K562 (cell line): ENCODE data around the gene GTF2A2. TPM values are rescaled to one million over a fixed set of nuclear protein-coding genes. Genes with fewer than 3 reads are reported as not detected.

Experiments used
- ATF1 ChIP-seq, 2 experiments: fragments of 450-650 bp in 1 of 2; IDR thresholded peaks; 2 replicates each; pipeline ENCODE4 v1.6.1; 2016; ENCODE audit warnings: missing compliant biosample characterization in 1 of 2, missing genetic modification characterization in 1 of 2
- C11orf30 ChIP-seq: fragments of 450-650 bp; IDR thresholded peaks from 2 replicates; pipeline ENCODE4 v1.6.1; 2016; ENCODE audit warnings: low read depth, mild to moderate bottlenecking
- CC2D1A ChIP-seq: fragments of 450-650 bp; IDR thresholded peaks from 2 replicates; pipeline ENCODE4 v1.6.1; 2017; ENCODE audit warnings: mild to moderate bottlenecking
- CCAR2 ChIP-seq: fragments of 200-400 bp; formaldehyde crosslinking; IDR thresholded peaks from 2 replicates; pipeline ENCODE4 v1.6.1; 2017; ENCODE audit warnings: mild to moderate bottlenecking, low read depth, low read length
- CREB1 ChIP-seq, 2 experiments: sonication (generic) in 1 of 2; formaldehyde crosslinking in 1 of 2; IDR thresholded peaks; 2 replicates each; pipeline versions ENCODE4 v1.6.1 to v1.8.0; 2012 to 2022; ENCODE audit warnings: inconsistent platforms in 1 of 2, mild to moderate bottlenecking in 1 of 2, missing genetic modification reagents in 1 of 2, moderate library complexity in 1 of 2
- CREB5 ChIP-seq: fragments of 250-450 bp; sonication (Bioruptor Pico); IDR thresholded peaks from 2 replicates; pipeline ENCODE4 v1.5.0; 2020; ENCODE audit warnings: mild to moderate bottlenecking
- FOXM1 ChIP-seq, 2 experiments: fragments of 450-650 bp in 1 of 2; sonication (generic) in 1 of 2; formaldehyde crosslinking in 1 of 2; IDR thresholded peaks; 2 replicates each; pipeline versions ENCODE4 v1.6.1 to v1.9.0; 2017 to 2022; ENCODE audit warnings: low read depth in 2 of 2, mild to moderate bottlenecking in 2 of 2, missing genetic modification reagents in 1 of 2, moderate library complexity in 1 of 2
- FUS ChIP-seq: fragments of 200-400 bp; formaldehyde crosslinking; optimal IDR thresholded peaks from 2 replicates; pipeline ENCODE3; 2017; ENCODE audit warnings: low read depth, low read length
- LARP7 ChIP-seq: fragments of 450-650 bp; IDR thresholded peaks from 2 replicates; pipeline ENCODE4 v1.6.1; 2016
- MLLT1 ChIP-seq, 2 experiments: fragments of 450-650 bp; IDR thresholded peaks; 2 replicates each; pipeline ENCODE4 v1.6.1; 2016
- MYNN ChIP-seq, 2 experiments: sonication (generic); formaldehyde crosslinking in 1 of 2; IDR thresholded peaks; 2 replicates each; pipeline versions ENCODE4 v1.5.0 to v1.6.1; 2016 to 2020; ENCODE audit warnings: antibody characterized with exemption in 1 of 2, missing genetic modification reagents in 1 of 2
- POLR2A ChIP-seq: fragments of 450-650 bp; conservative IDR thresholded peaks from 2 replicates; pipeline ENCODE4 v1.6.1; 2016
- POLR2H ChIP-seq: IDR thresholded peaks from 2 replicates; pipeline ENCODE4 v1.6.1; 2016; ENCODE audit warnings: missing genetic modification characterization, low read depth, mild to moderate bottlenecking, control low read depth, missing compliant biosample characterization, moderate library complexity
- TFAM ChIP-seq: fragments of 250-450 bp; sonication (Bioruptor Pico); conservative IDR thresholded peaks from 2 replicates; pipeline ENCODE4 v1.5.0; 2021; ENCODE audit warnings: mild to moderate bottlenecking, moderate library complexity
- TFE3 ChIP-seq: fragments of 450-650 bp; formaldehyde crosslinking; IDR thresholded peaks from 2 replicates; pipeline ENCODE4 v1.4.0; 2020; ENCODE audit warnings: mild to moderate bottlenecking, mixed read lengths
- TRIM24 ChIP-seq, 2 experiments: fragments of 450-650 bp; IDR thresholded peaks; 2 replicates each; pipeline ENCODE4 v1.6.1; 2016
- TRIM28 ChIP-seq: fragments of 450-650 bp; IDR thresholded peaks from 2 replicates; pipeline ENCODE4 v1.6.1; 2017
- ZNF212 ChIP-seq: fragments of 450-650 bp; formaldehyde crosslinking; IDR thresholded peaks from 2 replicates; pipeline ENCODE4 v1.4.0; 2020; ENCODE audit warnings: mild to moderate bottlenecking
- ZNF696 ChIP-seq: fragments of 250-450 bp; sonication (Bioruptor Pico); conservative IDR thresholded peaks from 2 replicates; pipeline ENCODE4 v1.4.0; 2020; ENCODE audit warnings: mild to moderate bottlenecking, moderate library complexity
- ZNF76 ChIP-seq: fragments of 250-450 bp; sonication (Bioruptor Pico); IDR thresholded peaks from 2 replicates; pipeline ENCODE4 v1.4.0; 2020; ENCODE audit warnings: mild to moderate bottlenecking, moderate library complexity, borderline replicate concordance
- polyA plus RNA-seq, 8 experiments: library from polyadenylated mRNA; depleted of rRNA in 4 of 8; stranded (reverse) in 5 of 8; unstranded in 3 of 8; fragments of >200 nt; fragmentation: Nextera tagmentation in 2 of 8; fragmentation: Illumina TruSeq in 1 of 8; extraction: Ambion mirVana in 2 of 8; extraction: Trizol in 1 of 8; gene quantifications; 2 replicates each; pipeline versions ENCODE4 v1.2.1 to v1.2.3, GENCODE V29; 2011 to 2014; ENCODE audit warnings: inconsistent platforms in 1 of 8, missing spikeins in 1 of 8
- total RNA-seq, 7 experiments: library from RNA; depleted of rRNA in 6 of 7; stranded (reverse); fragments of >200 nt in 6 of 7; fragmentation: Illumina TruSeq in 2 of 7; extraction: Trizol in 2 of 7; gene quantifications; 2 replicates each; pipeline versions ENCODE4 v1.2.1 to v1.2.3, GENCODE V29; 2011 to 2021; ENCODE audit warnings: low replicate concordance in 1 of 7
- TF ChIP-seq, protein P1 (sequence below): fragments of 250-450 bp; sonication (Bioruptor Pico); IDR thresholded peaks from 2 replicates; pipeline ENCODE4 v1.5.1; 2021; ENCODE audit warnings: mild to moderate bottlenecking

The GTF2A2 gene
- total and polyA plus RNA-seq, 9 of the 15 experiments (the other 6 are each of a cell fraction or from before 2014, with no cell fraction given): 128 to 656 (median 172) TPM

DNA sequence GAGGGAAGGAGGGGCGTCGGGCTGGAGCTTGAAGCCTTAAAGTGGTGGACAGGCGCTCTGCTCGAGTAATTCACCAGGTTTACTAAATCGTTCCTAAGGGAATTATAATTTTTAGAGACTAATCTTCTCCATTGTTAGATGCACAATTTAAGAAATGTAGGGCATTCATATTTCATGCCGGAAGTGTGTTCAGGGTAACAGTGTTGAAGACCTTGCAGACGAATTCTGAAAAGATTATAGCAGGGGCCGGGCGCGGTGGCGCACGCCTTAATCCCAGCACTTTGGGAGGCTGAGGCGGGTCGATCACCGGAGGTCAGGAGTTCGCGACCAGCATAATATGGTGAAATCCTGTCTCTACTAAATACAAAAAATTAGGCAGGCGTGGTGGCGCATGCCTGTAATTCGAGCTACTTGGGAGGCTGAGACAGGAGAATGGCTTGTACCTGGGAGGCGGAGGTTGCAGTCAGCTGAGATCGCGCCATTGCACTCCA lies 365 bp upstream of the GTF2A2 start (continued):
- TF ChIP-seq TFE3 (CRISPR knock-in tag) (no peak), ZNF696 (CRISPR knock-in tag) (no peak), MLLT1 (IDR thresholded peaks at IDR 0.05) (no peak), ZNF76 (CRISPR knock-in tag) (no peak), CCAR2 (no peak), C11orf30 (no peak), ZNF212 (CRISPR knock-in tag) (no peak), FOXM1 (IDR thresholded peaks at IDR 0.05; ENCODE audit: low read depth) (0 out of 2 replicates have a peak, but pooled peaks have one; percentile 17), FOXM1 (CRISPR knock-in tag; IDR thresholded peaks at IDR 0.05; ENCODE audit: low read depth) (no peak), LARP7 (no peak), ATF1 (CRISPR knock-in tag; IDR thresholded peaks at IDR 0.05) (no peak), ATF1 (tag; IDR thresholded peaks at IDR 0.05) (peak; percentile 14), CC2D1A (peak; percentile 20; the same call in 1 of the 2 replicates), POLR2A (no peak), TFAM (CRISPR knock-in tag) (no peak), MYNN (IDR thresholded peaks at IDR 0.05) (no peak), MYNN (CRISPR knock-in tag; IDR thresholded peaks at IDR 0.05) (no peak), FUS (no peak), POLR2H (no peak; the same call in 1 of the 2 replicates), TRIM28 (0 out of 2 replicates have a peak, but pooled peaks have one; percentile 33), TRIM24 (IDR thresholded peaks at IDR 0.05) (peak in 1 of 2 experiments; percentile 54; a peak in 1 of 4 replicates), CREB1 (IDR thresholded peaks at IDR 0.05) (no peak), CREB1 (CRISPR knock-in tag; IDR thresholded peaks at IDR 0.05) (no peak), CREB5 (no peak)
- TF ChIP-seq, protein P1, sequence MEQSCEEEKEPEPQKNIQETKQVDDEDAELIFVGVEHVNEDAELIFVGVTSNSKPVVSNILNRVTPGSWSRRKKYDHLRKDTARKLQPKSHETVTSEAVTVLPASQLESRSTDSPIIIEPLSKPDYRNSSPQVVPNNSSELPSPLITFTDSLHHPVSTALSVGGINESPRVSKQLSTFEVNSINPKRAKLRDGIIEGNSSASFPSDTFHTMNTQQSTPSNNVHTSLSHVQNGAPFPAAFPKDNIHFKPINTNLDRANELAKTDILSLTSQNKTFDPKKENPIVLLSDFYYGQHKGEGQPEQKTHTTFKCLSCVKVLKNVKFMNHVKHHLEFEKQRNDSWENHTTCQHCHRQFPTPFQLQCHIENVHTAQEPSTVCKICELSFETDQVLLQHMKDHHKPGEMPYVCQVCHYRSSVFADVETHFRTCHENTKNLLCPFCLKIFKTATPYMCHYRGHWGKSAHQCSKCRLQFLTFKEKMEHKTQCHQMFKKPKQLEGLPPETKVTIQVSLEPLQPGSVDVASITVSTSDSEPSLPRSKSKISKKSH (CRISPR knock-in tag): no peak
